WTC11 (cell line): ENCODE data around the gene LDLRAD4. TPM values are rescaled to one million over a fixed set of nuclear protein-coding genes. Genes with fewer than 3 reads are reported as not detected.

Experiments used
- ATAC-seq: fragments of 200-7000 bp; cut with Tn5 transposase; 2 replicates; pipeline ENCODE4 v1.10.0; 2021; ENCODE audit warnings: mild to moderate bottlenecking, moderate library complexity
- CTCF ChIA-PET: fragments of 300-600 bp; sonication (Branson Sonifier 250); formaldehyde crosslinking; loops from one replicate; lab custom pipeline; 2021; ENCODE audit warnings: antibody characterized with exemption; lab: Charles Lee
- POLR2A ChIA-PET: fragments of 350-600 bp; sonication (Branson Sonifier 250); formaldehyde crosslinking; loops from one replicate; lab custom pipeline; 2021; ENCODE audit warnings: antibody characterized with exemption; lab: Charles Lee
- DNase-seq: peaks from one replicate; pipeline ENCODE4 v3.0.0; 2021; ENCODE audit warnings: low spot score
- H3K27ac Mint-ChIP-seq: 2 replicates; pipeline ENCODE4 v1.8.0; 2021; ENCODE audit warnings: mixed read lengths
- H3K27me3 Mint-ChIP-seq: 2 replicates; pipeline ENCODE4 v1.8.0; 2021; ENCODE audit warnings: low read depth, mild to moderate bottlenecking, moderate library complexity, mixed read lengths
- H3K36me3 Mint-ChIP-seq: 2 replicates; pipeline ENCODE4 v1.8.0; 2021; ENCODE audit warnings: mixed read lengths
- H3K4me1 Mint-ChIP-seq: 2 replicates; pipeline ENCODE4 v1.8.0; 2022; ENCODE audit warnings: mixed read lengths
- H3K4me3 Mint-ChIP-seq: 2 replicates; pipeline ENCODE4 v1.8.0; 2021; ENCODE audit warnings: mild to moderate bottlenecking, moderate library complexity, mixed read lengths
- H3K9me3 Mint-ChIP-seq: 2 replicates; pipeline ENCODE4 v1.8.0; 2021; ENCODE audit warnings: mixed read lengths
- AFF4 ChIP-seq: sonication (generic); formaldehyde crosslinking; IDR thresholded peaks from 2 replicates; pipeline ENCODE4 v1.8.1; 2023; ENCODE audit warnings: mild to moderate bottlenecking, missing genetic modification reagents, borderline replicate concordance
- FOXP1 ChIP-seq: sonication (generic); formaldehyde crosslinking; IDR thresholded peaks from 2 replicates; pipeline ENCODE4 v1.8.0; 2022; ENCODE audit warnings: missing genetic modification reagents, mild to moderate bottlenecking, moderate library complexity, borderline replicate concordance
- PREB ChIP-seq: sonication (generic); formaldehyde crosslinking; IDR thresholded peaks from 2 replicates; pipeline ENCODE4 v1.8.1; 2022; ENCODE audit warnings: mild to moderate bottlenecking, missing genetic modification reagents, moderate library complexity, borderline replicate concordance
- SMAD4 ChIP-seq: sonication (generic); formaldehyde crosslinking; IDR thresholded peaks from 2 replicates; pipeline ENCODE4 v1.8.0; 2022; ENCODE audit warnings: mild to moderate bottlenecking, missing genetic modification reagents
- SP1 ChIP-seq: sonication (generic); formaldehyde crosslinking; conservative IDR thresholded peaks from 2 replicates; pipeline ENCODE4 v1.8.1; 2022; ENCODE audit warnings: missing genetic modification reagents
- STAT6 ChIP-seq: sonication (generic); formaldehyde crosslinking; conservative IDR thresholded peaks from 2 replicates; pipeline ENCODE4 v1.8.1; 2023; ENCODE audit warnings: mild to moderate bottlenecking, low read depth, missing genetic modification reagents, moderate library complexity
- TEAD4 ChIP-seq: sonication (generic); formaldehyde crosslinking; IDR thresholded peaks from 2 replicates; pipeline ENCODE4 v1.8.0; 2022; ENCODE audit warnings: mild to moderate bottlenecking, missing genetic modification reagents
- USF2 ChIP-seq: sonication (generic); formaldehyde crosslinking; IDR thresholded peaks from 2 replicates; pipeline ENCODE4 v1.8.1; 2023; ENCODE audit warnings: mild to moderate bottlenecking, missing genetic modification reagents, moderate library complexity
- ZNF138 ChIP-seq: sonication (generic); formaldehyde crosslinking; conservative IDR thresholded peaks from 2 replicates; pipeline ENCODE4 v1.8.1; 2022; ENCODE audit warnings: mild to moderate bottlenecking, moderate library complexity, missing genetic modification reagents
- ZNF425 ChIP-seq: fragments of 250-450 bp; sonication (Bioruptor Pico); conservative IDR thresholded peaks from 2 replicates; pipeline ENCODE4 v1.9.0; 2021; ENCODE audit warnings: mild to moderate bottlenecking
- total RNA-seq: library from RNA; stranded (reverse); gene quantifications from 3 replicates; pipeline ENCODE4 v1.2.3, GENCODE V29; 2021

LDLRAD4 gene
- total RNA-seq, 1 experiment from 2014 or later = 6.2 TPM

- no peak for TF ChIP-seq USF2 (CRISPR knock-in tag)
Observed at GRCh38 chr18:13433685-13434084, 215.1 kb downstream of the LDLRAD4 start (continued).

- DNase-seq = no peak
- H3K4me3 Mint-ChIP-seq = no peak overlapping the region
- H3K4me1 Mint-ChIP-seq = peaks cover 29% of the 10 kb centered on the region
- no peak overlapping the region for H3K27ac Mint-ChIP-seq
- ChIA-PET POLR2A (no interaction called here), CTCF (no interaction called here)
- TF ChIP-seq FOXP1 (CRISPR knock-in tag) (no peak), SP1 (no peak)
- no peaks in the 10 kb centered on the region for H3K9me3 Mint-ChIP-seq
- no peaks in the 10 kb centered on the region for H3K27me3 Mint-ChIP-seq
- no peaks in the 10 kb centered on the region for H3K36me3 Mint-ChIP-seq
- no peak for ATAC-seq
Observed at GRCh38 chr18:13434854-13435253, 216.3 kb downstream of the LDLRAD4 start.

GRCh38 chr18:13435586-13436333 is 217.2 kb downstream of the LDLRAD4 start:
- ChIA-PET CTCF (no interaction called here), POLR2A (no interaction called here)
- no peaks in the 10 kb centered on the region for H3K27me3 Mint-ChIP-seq
- no peaks in the 10 kb centered on the region for H3K9me3 Mint-ChIP-seq
- no peak for TF ChIP-seq SMAD4
- no peak for TF ChIP-seq ZNF138 (CRISPR knock-in tag)
- no peak for TF ChIP-seq AFF4 (CRISPR knock-in tag)
- TF ChIP-seq ZNF425 (CRISPR knock-in tag) = no peak
- no peak for TF ChIP-seq STAT6
- no peak for TF ChIP-seq PREB
- no peak for TF ChIP-seq TEAD4
- H3K27ac Mint-ChIP-seq = no peak overlapping the region
- H3K36me3 Mint-ChIP-seq = no peaks in the 10 kb centered on the region
- no peak for ATAC-seq
- no peak overlapping the region for H3K4me3 Mint-ChIP-seq
- no peak for DNase-seq
- peaks cover 27% of the 10 kb centered on the region for H3K4me1 Mint-ChIP-seq
